Peyer's patch (tissue), 4 donors: ENCODE data around the gene ACOX2.

Experiments
- CTCF ChIP-seq, 6 experiments: fragments of 450-650 bp in 4 of 6; fragments of 200-600 bp in 2 of 6; sonication (generic) in 1 of 6; IDR thresholded peaks; one replicate each; pipeline ENCODE4 v1.5.1; 2017 to 2019; ENCODE audit warnings: antibody characterized with exemption in 6 of 6, mild to moderate bottlenecking in 3 of 6, moderate library complexity in 1 of 6
- POLR2A ChIP-seq, 2 donors: fragments of 450-650 bp; IDR thresholded peaks; one replicate each; pipeline ENCODE4 v1.5.1; 2017; ENCODE audit warnings: antibody characterized with exemption in 2 of 2, mild to moderate bottlenecking in 2 of 2, moderate library complexity in 2 of 2

DNA sequence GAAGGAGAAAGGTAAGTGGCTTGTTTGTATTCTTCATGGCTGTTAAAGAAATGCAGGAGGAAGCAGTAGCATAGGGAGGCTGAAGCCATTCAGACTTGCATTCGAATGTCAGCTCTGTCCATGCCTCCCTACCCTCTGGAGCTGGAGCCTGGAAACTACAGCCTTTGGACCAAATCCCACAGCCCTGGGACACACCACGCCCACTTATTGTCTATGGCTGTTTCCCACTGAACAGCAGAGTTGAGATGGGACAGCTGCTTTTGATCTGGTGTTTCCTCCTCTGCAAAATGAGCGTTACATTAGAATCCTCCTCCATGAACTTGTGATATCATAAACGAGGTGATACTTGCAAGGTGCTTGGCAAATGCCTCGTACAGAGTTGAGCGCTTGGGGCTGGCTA lies 36.6 kb upstream of the ACOX2 start:
- no peak for TF ChIP-seq CTCF (IDR thresholded peaks at IDR 0.05)
- no peak for TF ChIP-seq POLR2A (IDR thresholded peaks at IDR 0.05)
